ENCODE results near the gene EVC2.

- no peak for TF ChIP-seq CTCF (conservative IDR thresholded peaks at IDR 0.05; ENCODE audit: low read depth, low read length)
- no peak for TF ChIP-seq EZH2 (IDR thresholded peaks at IDR 0.05; ENCODE audit: borderline replicate concordance, low read depth, low read length, poor library complexity, severe bottlenecking)
These were observed 164.7 kb downstream of the EVC2 start for GRCh38 chr4:5543681-5544080.
